Ascending aorta (tissue), 2 donors: ENCODE measurements around the gene PKN3. TPM values are rescaled to one million over a fixed set of nuclear protein-coding genes. Genes with fewer than 3 reads are reported as not detected.

ENCODE experiments used
- DNase-seq, 2 donors: peaks; one replicate each; pipeline ENCODE4 v3.0.0-alpha.2; 2019; ENCODE audit warnings: low spot score in 2 of 2
- H3K27ac ChIP-seq, 2 donors: fragments of 200-600 bp; sonication (generic); one replicate each; pipeline ENCODE4 v1.5.1; 2016 to 2017; ENCODE audit warnings: mild to moderate bottlenecking in 1 of 2
- H3K27me3 ChIP-seq: fragments of 200-600 bp; sonication (generic); one replicate; pipeline ENCODE4 v1.5.1; 2017
- H3K36me3 ChIP-seq, 2 donors: fragments of 200-600 bp; sonication (generic); one replicate each; pipeline ENCODE4 v1.5.1; 2016
- H3K4me1 ChIP-seq, 2 donors: fragments of 200-600 bp; sonication (generic); one replicate each; pipeline ENCODE4 v1.5.1; 2016 to 2017; ENCODE audit warnings: mild to moderate bottlenecking in 1 of 2
- H3K4me3 ChIP-seq, 2 donors: fragments of 200-600 bp; sonication (generic); one replicate each; pipeline ENCODE4 v1.5.1; 2016 to 2017; ENCODE audit warnings: mild to moderate bottlenecking in 1 of 2
- H3K9me3 ChIP-seq, 2 donors: fragments of 200-600 bp; sonication (generic); one replicate each; pipeline ENCODE4 v1.5.1; 2016
- intact Hi-C: fragments of 100-400 bp; cut with DNase I; formaldehyde crosslinking; loops from one replicate; pipeline ENCODE4 v1.15.1; 2023
- total RNA-seq: library from RNA; depleted of rRNA; stranded (reverse); fragments of >200 nt; gene quantifications from one replicate; pipeline ENCODE4 v1.1.0, GENCODE V29; 2016
- TF ChIP-seq, protein P1 (sequence below), 3 experiments: fragments of 200-600 bp in 2 of 3; fragments of 450-650 bp in 1 of 3; sonication (generic) in 2 of 3; IDR thresholded peaks; one replicate each; pipeline ENCODE4 v1.5.1; 2016 to 2019; ENCODE audit warnings: antibody characterized with exemption in 3 of 3, mild to moderate bottlenecking in 1 of 3, moderate library complexity in 1 of 3

Gene PKN3
- total RNA-seq, 1 donor from 2014 or later, result 28.8 TPM

GRCh38 chr9:128762671-128763449 lies 60.6 kb downstream of the PKN3 start:
- TF ChIP-seq, protein P1, sequence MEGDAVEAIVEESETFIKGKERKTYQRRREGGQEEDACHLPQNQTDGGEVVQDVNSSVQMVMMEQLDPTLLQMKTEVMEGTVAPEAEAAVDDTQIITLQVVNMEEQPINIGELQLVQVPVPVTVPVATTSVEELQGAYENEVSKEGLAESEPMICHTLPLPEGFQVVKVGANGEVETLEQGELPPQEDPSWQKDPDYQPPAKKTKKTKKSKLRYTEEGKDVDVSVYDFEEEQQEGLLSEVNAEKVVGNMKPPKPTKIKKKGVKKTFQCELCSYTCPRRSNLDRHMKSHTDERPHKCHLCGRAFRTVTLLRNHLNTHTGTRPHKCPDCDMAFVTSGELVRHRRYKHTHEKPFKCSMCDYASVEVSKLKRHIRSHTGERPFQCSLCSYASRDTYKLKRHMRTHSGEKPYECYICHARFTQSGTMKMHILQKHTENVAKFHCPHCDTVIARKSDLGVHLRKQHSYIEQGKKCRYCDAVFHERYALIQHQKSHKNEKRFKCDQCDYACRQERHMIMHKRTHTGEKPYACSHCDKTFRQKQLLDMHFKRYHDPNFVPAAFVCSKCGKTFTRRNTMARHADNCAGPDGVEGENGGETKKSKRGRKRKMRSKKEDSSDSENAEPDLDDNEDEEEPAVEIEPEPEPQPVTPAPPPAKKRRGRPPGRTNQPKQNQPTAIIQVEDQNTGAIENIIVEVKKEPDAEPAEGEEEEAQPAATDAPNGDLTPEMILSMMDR (IDR thresholded peaks at IDR 0.05), result no peak
- H3K27ac ChIP-seq, result no peak overlapping the region
- no peaks in the 10 kb centered on the region for H3K4me1 ChIP-seq
- no peak overlapping the region for H3K4me3 ChIP-seq
- H3K27me3 ChIP-seq, result no peaks in the 10 kb centered on the region
- intact Hi-C loops, result no loop called here
- DNase-seq, result no peak
- no peaks in the 10 kb centered on the region for H3K9me3 ChIP-seq
- H3K36me3 ChIP-seq, result peaks cover 0 to 5% of the 10 kb centered on the region in 2 donors

DNA sequence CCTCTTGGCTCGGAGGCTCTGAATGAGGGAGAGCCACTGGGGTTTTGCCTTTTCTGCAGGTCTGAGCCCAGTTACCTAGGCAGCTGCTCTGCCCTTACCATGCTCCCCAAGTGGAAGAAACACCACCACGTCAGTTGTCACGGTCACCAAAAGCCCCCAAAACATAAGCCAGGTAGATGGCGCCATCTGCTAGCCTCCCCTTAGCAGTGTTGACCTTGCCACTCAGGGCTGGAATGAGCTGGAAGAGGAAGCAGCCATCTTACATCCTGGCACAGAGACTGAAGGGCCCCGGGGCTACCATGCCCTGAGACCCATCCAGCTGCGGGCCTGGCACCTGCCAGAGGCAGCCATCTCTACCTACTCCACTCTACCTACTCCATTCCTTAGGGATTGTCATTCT lies 62.1 kb downstream of the PKN3 start:
- intact Hi-C loops, result no loop called here
- H3K27me3 ChIP-seq, result no peaks in the 10 kb centered on the region
- H3K4me3 ChIP-seq, result no peak overlapping the region
- H3K36me3 ChIP-seq, result peaks cover 0 to 5% of the 10 kb centered on the region in 2 donors
- no peak overlapping the region for H3K27ac ChIP-seq
- TF ChIP-seq, protein P1 (IDR thresholded peaks at IDR 0.05), result no peak
- no peak for DNase-seq
- H3K4me1 ChIP-seq, result no peaks in the 10 kb centered on the region
- H3K9me3 ChIP-seq, result no peaks in the 10 kb centered on the region

GRCh38 chr9:128765499-128765898 lies 63.2 kb downstream of the PKN3 start:
- intact Hi-C loops, result no loop called here
- no peak for DNase-seq
- Histone ChIP-seq H3K36me3 (peaks cover 0 to 5% of the 10 kb centered on the region in 2 donors), H3K4me1 (peaks cover 0 to 10% of the 10 kb centered on the region in 2 donors), H3K9me3 (no peaks in the 10 kb centered on the region), H3K27me3 (no peaks in the 10 kb centered on the region), H3K4me3 (no peak overlapping the region), H3K27ac (no peak overlapping the region)
- TF ChIP-seq, protein P1 (IDR thresholded peaks at IDR 0.05), result no peak

DNA sequence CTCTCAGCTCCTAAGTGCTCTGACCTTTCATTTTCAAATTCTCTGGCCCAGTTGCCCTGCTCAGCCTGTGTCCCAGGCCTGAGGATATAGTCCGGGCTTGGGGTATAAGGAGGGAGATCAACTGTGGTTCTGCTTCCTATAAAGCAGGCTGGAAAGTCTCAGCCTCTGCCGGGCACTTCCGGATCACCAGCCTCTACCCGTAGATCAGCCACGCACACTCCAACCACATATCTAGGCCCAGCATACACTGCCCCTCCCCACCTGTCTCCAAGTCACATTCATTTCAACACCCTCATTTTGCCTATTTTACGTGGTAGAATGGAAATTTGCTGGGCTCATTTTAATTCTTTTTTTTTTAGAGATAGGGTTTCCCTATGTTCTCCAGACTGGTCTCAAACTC lies 66.3 kb downstream of the PKN3 start:
- H3K27ac ChIP-seq, result no peak overlapping the region
- peaks cover 0 to 5% of the 10 kb centered on the region in 2 donors for H3K36me3 ChIP-seq
- H3K9me3 ChIP-seq, result no peaks in the 10 kb centered on the region
- H3K4me3 ChIP-seq, result no peak overlapping the region
- no peak for DNase-seq
- H3K4me1 ChIP-seq, result peaks cover 0 to 23% of the 10 kb centered on the region in 2 donors
- no peaks in the 10 kb centered on the region for H3K27me3 ChIP-seq
- TF ChIP-seq, protein P1 (IDR thresholded peaks at IDR 0.05), result no peak
- intact Hi-C loops, result no loop called here

Other genes with a start within 250 kb of the PKN3 start
- 26.9 TPM for gene ODF2, start 246.5 kb upstream of the PKN3 start, total RNA-seq
- 6.3 TPM for gene GLE1, start 197.8 kb upstream of the PKN3 start, total RNA-seq
- 687 TPM for gene SPTAN1, start 149.9 kb upstream of the PKN3 start, total RNA-seq
- 49.9 TPM for gene DYNC2I2, start 45.7 kb upstream of the PKN3 start, total RNA-seq
- 102 TPM for gene SET, start 13.3 kb upstream of the PKN3 start, total RNA-seq
- 49.6 TPM for gene ZDHHC12, start 21.6 kb downstream of the PKN3 start, total RNA-seq
- gene ZER1, start 69.4 kb downstream of the PKN3 start, total RNA-seq, result 55.5 TPM
- gene TBC1D13, start 84.8 kb downstream of the PKN3 start, total RNA-seq, result 19.8 TPM
- 59.4 TPM for gene ENDOG, start 116.0 kb downstream of the PKN3 start, total RNA-seq
- gene SPOUT1, start 127.3 kb downstream of the PKN3 start, total RNA-seq, result 26.5 TPM
- gene KYAT1, start 179.4 kb downstream of the PKN3 start, total RNA-seq, result 4.9 TPM
- 227 TPM for gene LRRC8A, start 179.6 kb downstream of the PKN3 start, total RNA-seq
- gene PHYHD1, start 218.5 kb downstream of the PKN3 start, total RNA-seq, result 46.1 TPM
- 5.0 TPM for gene DOLK, start 245.1 kb downstream of the PKN3 start, total RNA-seq
- 45.0 TPM for gene NUP188, start 245.2 kb downstream of the PKN3 start, total RNA-seq